Adrenal gland (tissue), 12 donors: ENCODE measurements around the gene GNL1. TPM values are rescaled to one million over a fixed set of nuclear protein-coding genes. Genes with fewer than 3 reads are reported as not detected.

Source experiments
- DNase-seq, 7 donors: peaks; one replicate each; pipeline ENCODE4 v3.0.0-alpha.2; 2019 to 2020
- H3K27ac ChIP-seq, 5 donors: fragments of 200-600 bp; sonication (generic) in 4 of 5; 1 replicate in 3 of 5; 2 replicates in 2 of 5; pipeline versions ENCODE4 v1.5.1 to v1.8.0; 2016 to 2020; ENCODE audit warnings: mild to moderate bottlenecking in 1 of 5
- H3K27me3 ChIP-seq: fragments of 200-600 bp; 2 replicates; pipeline ENCODE4 v1.8.0; 2021
- H3K36me3 ChIP-seq, 2 donors: fragments of 200-600 bp; replicated peaks in 1 of 2; 1 replicate in 1 of 2; 2 replicates in 1 of 2; pipeline versions ENCODE4 v1.5.1 to v1.8.0; 2018 to 2022
- H3K4me1 ChIP-seq, 2 donors: fragments of 200-600 bp; replicated peaks in 1 of 2; 1 replicate in 1 of 2; 2 replicates in 1 of 2; pipeline versions ENCODE4 v1.5.1 to v1.8.0; 2018 to 2021
- H3K4me3 ChIP-seq, 4 donors: fragments of 200-600 bp; sonication (generic) in 3 of 4; one replicate each; pipeline ENCODE4 v1.5.1; 2016 to 2018
- H3K9me3 ChIP-seq, 3 donors: fragments of 200-600 bp; sonication (generic) in 1 of 3; replicated peaks in 1 of 3; 1 replicate in 2 of 3; 2 replicates in 1 of 3; pipeline versions ENCODE4 v1.5.1 to v1.8.0; 2016 to 2021
- POLR2A ChIP-seq, 2 donors: fragments of 450-650 bp; IDR thresholded peaks; one replicate each; pipeline ENCODE4 v1.6.1; 2017; ENCODE audit warnings: antibody characterized with exemption in 2 of 2, mild to moderate bottlenecking in 2 of 2, moderate library complexity in 1 of 2
- WGBS, 4 donors: extraction: QIAGEN DNeasy Blood & Tissue Kit in 2 of 4; methylation state at CpG; one replicate each; pipeline versions ENCODE4 v1.1.5 to v1.1.7; 2013 to 2017; 5-methylcytosine and 5-hydroxymethylcytosine counted together
- intact Hi-C, 2 donors: fragments of 100-400 bp; cut with DNase I; formaldehyde crosslinking; loops; one replicate each; pipeline versions ENCODE4 v1.14.1 to v1.15.0; 2022 to 2023
- polyA plus RNA-seq, 3 donors: library from polyadenylated mRNA; stranded (reverse); fragments of 200-250 nt in 2 of 3; fragments of 350-450 nt in 1 of 3; fragmentation: Illumina TruSeq in 1 of 3; extraction: RNeasy Lipid Tissue Mini Kit (QIAGEN cat#74804) in 1 of 3; gene quantifications; one replicate each; pipeline ENCODE4 v1.2.3, GENCODE V29; 2013 to 2014
- total RNA-seq, 9 donors: library from RNA; depleted of rRNA in 4 of 9; stranded (reverse); fragments of >200 nt in 4 of 9; fragments of 120-200 nt in 1 of 9; fragmentation: NEBNext Ultra II Directional in 1 of 9; extraction: Animal tissue kit (Norgen Biotek cat#: 25700) in 1 of 9; gene quantifications; one replicate each; pipeline versions ENCODE4 v1.1.0 to v1.2.4, GENCODE V29; 2013 to 2023
- TF ChIP-seq, protein P1 (sequence below), 6 experiments: fragments of 450-650 bp in 4 of 6; fragments of 200-600 bp in 2 of 6; sonication (generic) in 1 of 6; IDR thresholded peaks; 1 replicate in 5 of 6; 2 replicates in 1 of 6; pipeline versions ENCODE4 v1.5.1 to v1.8.0; 2016 to 2021; ENCODE audit warnings: antibody characterized with exemption in 6 of 6, mild to moderate bottlenecking in 2 of 6, moderate library complexity in 1 of 6
- donor health status: healthy with polysubstance abuse.
- donor health status: Bipolar disorder and iron deficiency.
- donor health status: DM: yes; HTN: yes; CAD: no.
- donor health status: DM: no; HTN: no; CAD: no.
- donor health status: DM: no; HTN: no; CAD: no.
- donor health status: DM: yes; HTN: yes; CAD: no.

GNL1 gene
- total and polyA plus RNA-seq, 12 donors, result 27.4 to 86.7 (median 59.1) TPM

DNA sequence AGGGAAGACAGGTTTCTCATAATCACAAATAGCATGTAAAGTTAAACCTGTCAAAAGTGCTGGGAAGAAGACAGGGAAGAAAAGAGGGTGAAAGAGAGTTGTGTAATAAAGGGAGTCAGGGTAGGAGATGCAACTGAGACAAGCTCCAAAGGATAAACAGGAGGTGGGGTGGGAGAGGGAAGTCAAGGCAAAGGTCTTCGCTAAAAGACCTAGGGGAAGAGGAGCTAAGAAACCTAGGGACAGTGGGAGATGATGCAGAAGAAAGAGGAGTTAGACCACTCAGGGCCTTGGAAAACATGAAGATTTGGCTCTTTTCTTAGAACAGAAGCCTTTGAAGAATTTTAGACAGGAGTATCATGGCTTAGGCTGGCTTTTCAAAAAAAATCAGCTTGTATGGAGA, 7.8 kb upstream of the GNL1 start:
- Histone ChIP-seq H3K4me1 (no peaks in the 10 kb centered on the region), H3K9me3 (no peaks in the 10 kb centered on the region), H3K4me3 (no peak overlapping the region), H3K36me3 (peaks cover 0 to 24% of the 10 kb centered on the region in 2 donors), H3K27me3 (no peaks in the 10 kb centered on the region), H3K27ac (no peak overlapping the region)
- no peak for DNase-seq
- WGBS, 4 donors, result 93 to 100% (median 100%) methylated on average over 1 of the region's 1 CpG
- no peak for TF ChIP-seq POLR2A (IDR thresholded peaks at IDR 0.05)
- TF ChIP-seq, protein P1, sequence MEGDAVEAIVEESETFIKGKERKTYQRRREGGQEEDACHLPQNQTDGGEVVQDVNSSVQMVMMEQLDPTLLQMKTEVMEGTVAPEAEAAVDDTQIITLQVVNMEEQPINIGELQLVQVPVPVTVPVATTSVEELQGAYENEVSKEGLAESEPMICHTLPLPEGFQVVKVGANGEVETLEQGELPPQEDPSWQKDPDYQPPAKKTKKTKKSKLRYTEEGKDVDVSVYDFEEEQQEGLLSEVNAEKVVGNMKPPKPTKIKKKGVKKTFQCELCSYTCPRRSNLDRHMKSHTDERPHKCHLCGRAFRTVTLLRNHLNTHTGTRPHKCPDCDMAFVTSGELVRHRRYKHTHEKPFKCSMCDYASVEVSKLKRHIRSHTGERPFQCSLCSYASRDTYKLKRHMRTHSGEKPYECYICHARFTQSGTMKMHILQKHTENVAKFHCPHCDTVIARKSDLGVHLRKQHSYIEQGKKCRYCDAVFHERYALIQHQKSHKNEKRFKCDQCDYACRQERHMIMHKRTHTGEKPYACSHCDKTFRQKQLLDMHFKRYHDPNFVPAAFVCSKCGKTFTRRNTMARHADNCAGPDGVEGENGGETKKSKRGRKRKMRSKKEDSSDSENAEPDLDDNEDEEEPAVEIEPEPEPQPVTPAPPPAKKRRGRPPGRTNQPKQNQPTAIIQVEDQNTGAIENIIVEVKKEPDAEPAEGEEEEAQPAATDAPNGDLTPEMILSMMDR (IDR thresholded peaks at IDR 0.05), result no peak
- intact Hi-C loops, result no loop called here

GRCh38 chr6:30562470-30563425, 6.5 kb upstream of the GNL1 start:
- Histone ChIP-seq H3K36me3 (peaks cover 0 to 24% of the 10 kb centered on the region in 2 donors), H3K4me1 (peaks cover 5 to 11% of the 10 kb centered on the region in 2 donors), H3K4me3 (no peak overlapping the region), H3K27me3 (no peaks in the 10 kb centered on the region), H3K27ac (no peak overlapping the region), H3K9me3 (no peaks in the 10 kb centered on the region)
- intact Hi-C loops, result no loop called here
- 88 to 93% (median 91%) methylated on average over 14 of the region's 14 CpGs for WGBS, 4 donors
- no peak for TF ChIP-seq POLR2A (IDR thresholded peaks at IDR 0.05)
- TF ChIP-seq, protein P1 (IDR thresholded peaks at IDR 0.05), result no peak
- DNase-seq, result no peak

- WGBS, 4 donors, result 93 to 99% (median 96%) methylated on average over 3 of the region's 3 CpGs
- no peak for DNase-seq
Observed at GRCh38 chr6:30560930-30561329, 4.6 kb upstream of the GNL1 start.

DNA sequence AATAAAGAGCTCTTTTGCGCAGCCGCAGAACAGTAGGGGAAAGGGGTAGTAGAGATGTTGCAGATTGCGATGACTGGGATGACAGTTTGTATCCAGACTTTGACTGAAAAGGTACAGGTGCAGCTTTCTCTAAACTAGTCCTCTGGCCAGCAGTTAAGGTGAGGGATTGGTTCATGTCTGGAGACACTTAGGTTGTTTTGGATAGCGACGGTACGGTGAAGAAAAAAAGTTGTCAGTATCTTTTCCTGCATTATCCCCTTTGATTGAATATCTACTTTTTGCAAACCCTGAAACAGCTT, 1.3 kb upstream of the GNL1 start:
- Histone ChIP-seq H3K9me3 (no peaks in the 10 kb centered on the region), H3K27ac (peak overlapping the region in 4 of 5 donors; percentile 95 to 99 (median 96)), H3K36me3 (peaks cover 0 to 31% of the 10 kb centered on the region in 2 donors), H3K4me3 (peak overlapping the region in 3 of 4 donors; percentile 85 to 99 (median 89)), H3K27me3 (no peaks in the 10 kb centered on the region), H3K4me1 (peaks cover 7 to 23% of the 10 kb centered on the region in 2 donors)
- no peak for TF ChIP-seq POLR2A (IDR thresholded peaks at IDR 0.05)
- 0 to 3% (median 1%) methylated on average over 6 of the region's 6 CpGs for WGBS, 4 donors
- DNase-seq, result no peak
- intact Hi-C loops, result no loop called here

More at GRCh38 chr6:30560930-30561329, 4.6 kb upstream of the GNL1 start:
- H3K9me3 ChIP-seq, result no peaks in the 10 kb centered on the region
- peaks cover 7 to 14% of the 10 kb centered on the region in 2 donors for H3K4me1 ChIP-seq
- intact Hi-C loops, result no loop called here
- H3K4me3 ChIP-seq, result no peak overlapping the region
- H3K27ac ChIP-seq, result no peak overlapping the region
- TF ChIP-seq, protein P1 (IDR thresholded peaks at IDR 0.05), result no peak
- TF ChIP-seq POLR2A (IDR thresholded peaks at IDR 0.05), result no peak
- H3K27me3 ChIP-seq, result no peaks in the 10 kb centered on the region
- peaks cover 0 to 24% of the 10 kb centered on the region in 2 donors for H3K36me3 ChIP-seq
